K562 (cell line): Measurements from ENCODE around the gene USP16. TPM values are rescaled to one million over a fixed set of nuclear protein-coding genes. Genes with fewer than 3 reads are reported as not detected.

Experiments
- ATAC-seq: fragments of 200-7000 bp; cut with Tn5 transposase; 3 replicates; pipeline ENCODE4 v1.9.1; 2020; ENCODE audit warnings: moderate library complexity
- BruUV-seq: library from RNA; stranded (reverse); fragments of 400-500 nt; replicated peaks from 2 replicates; lab custom pipeline; 2021; lab: Mats Ljungman, UMichigan
- CTCF ChIA-PET: fragments of 300-600 bp; formaldehyde crosslinking; extraction: SDS; loops from one replicate; lab custom pipeline; 2021; ENCODE audit warnings: low intra/inter-chr PET ratio; lab: Yijun Ruan, JAX
- POLR2A ChIA-PET: fragments of 300-600, 350-650 bp; sonication (Branson Sonifier 250); formaldehyde crosslinking; extraction: SDS; loops from one replicate; lab custom pipeline; 2021; ENCODE audit warnings: antibody characterized with exemption, inconsistent platforms; lab: Yijun Ruan, JAX
- DNase-seq, 4 experiments: peaks; one replicate each; pipeline versions ENCODE4 v3.0.0 to v3.0.0-alpha.2; 2011 to 2018; ENCODE audit warnings: low spot score in 3 of 4, mixed read lengths in 3 of 4; ENCODE audit errors: extremely low read depth in 1 of 4
- FAIRE-seq: peaks from 2 replicates; lab custom pipeline; 2011; peaks lifted over from hg19 to GRCh38; lab: Jason Lieb, UNC
- H2AFZ ChIP-seq: 2 replicates; pipeline ENCODE4 v1.6.0; 2011; ENCODE audit warnings: low read depth, low read length, control low read depth, inconsistent platforms
- H3K27ac ChIP-seq: fragments of 200-600 bp; 3 replicates; pipeline ENCODE4 v1.8.0; 2011; ENCODE audit warnings: low read depth, mild to moderate bottlenecking, control low read depth, inconsistent platforms, low read length, moderate library complexity, mixed read lengths; ENCODE audit errors: extremely low read depth
- H3K27me3 ChIP-seq, 2 experiments: fragments of 300-600 bp in 1 of 2; 2 replicates in 1 of 2; 3 replicates in 1 of 2; pipeline versions ENCODE4 v1.6.0 to v1.8.0; 2011; ENCODE audit warnings: inconsistent platforms in 2 of 2, low read length in 2 of 2, mild to moderate bottlenecking in 1 of 2, mixed read lengths in 1 of 2, moderate library complexity in 1 of 2; ENCODE audit not compliant: control insufficient read depth in 2 of 2, insufficient read depth in 2 of 2
- H3K36me3 ChIP-seq: fragments of 300-600 bp; 3 replicates; pipeline ENCODE4 v1.8.0; 2011; ENCODE audit warnings: mild to moderate bottlenecking, low read length, inconsistent platforms; ENCODE audit not compliant: control insufficient read depth, insufficient read depth
- H3K4me1 ChIP-seq, 2 experiments: fragments of 200-600 bp in 1 of 2; replicated peaks in 1 of 2; 2 replicates in 1 of 2; 3 replicates in 1 of 2; pipeline versions ENCODE4 v1.5.1 to v1.8.0; 2011; ENCODE audit warnings: inconsistent platforms in 2 of 2, low read length in 2 of 2, mild to moderate bottlenecking in 1 of 2, mixed read lengths in 1 of 2, moderate library complexity in 1 of 2; ENCODE audit not compliant: control insufficient read depth in 2 of 2, insufficient read depth in 2 of 2
- H3K4me2 ChIP-seq: 2 replicates; pipeline ENCODE4 v1.6.1; 2011; ENCODE audit warnings: low read length, control low read depth, inconsistent platforms, mixed read lengths; ENCODE audit not compliant: insufficient read depth
- H3K4me3 ChIP-seq: fragments of 200-600 bp; sonication (generic), shearing (Covaris generic); 2 replicates; pipeline ENCODE4 v1.5.1; 2016; ENCODE audit warnings: control low read depth, inconsistent platforms
- H3K79me2 ChIP-seq: fragments of 200-600 bp; 3 replicates; pipeline ENCODE4 v1.8.0; 2011; ENCODE audit warnings: low read length, inconsistent platforms; ENCODE audit not compliant: control insufficient read depth, insufficient read depth
- H3K9ac ChIP-seq, 2 experiments: 2 replicates each; pipeline versions ENCODE4 v1.6.0 to v1.6.1; 2011; ENCODE audit warnings: low read depth in 2 of 2, low read length in 2 of 2, control low read depth in 1 of 2, inconsistent platforms in 1 of 2, mild to moderate bottlenecking in 1 of 2, mixed read lengths in 1 of 2; ENCODE audit not compliant: insufficient read depth in 1 of 2
- H3K9me1 ChIP-seq: one replicate; pipeline ENCODE4 v1.6.0; 2011; ENCODE audit warnings: inconsistent platforms, mild to moderate bottlenecking, low read length, moderate library complexity; ENCODE audit not compliant: control insufficient read depth, insufficient read depth
- H3K9me3 ChIP-seq: replicated peaks from 2 replicates; pipeline ENCODE4 v1.5.1; 2011; ENCODE audit warnings: low read depth, low read length, inconsistent platforms; ENCODE audit not compliant: control insufficient read depth, insufficient read depth
- H4K20me1 ChIP-seq: replicated peaks from 2 replicates; pipeline ENCODE4 v1.6.1; 2011; ENCODE audit warnings: low read length, inconsistent platforms, mixed read lengths; ENCODE audit not compliant: control insufficient read depth, insufficient read depth
- BCL6 ChIP-seq: fragments of 250-450 bp; sonication (Bioruptor Pico); IDR thresholded peaks from 2 replicates; pipeline ENCODE4 v1.4.0; 2020
- C11orf30 ChIP-seq: fragments of 450-650 bp; IDR thresholded peaks from 2 replicates; pipeline ENCODE4 v1.6.1; 2016; ENCODE audit warnings: low read depth, mild to moderate bottlenecking
- CUX1 ChIP-seq: fragments of 200-800 bp; sonication (Bioruptor generic); IDR thresholded peaks from 2 replicates; pipeline ENCODE4 v1.6.1; 2016; ENCODE audit warnings: missing genetic modification characterization, missing compliant biosample characterization
- GABPA ChIP-seq: fragments of 200-800 bp; sonication (Bioruptor generic); conservative IDR thresholded peaks from 2 replicates; pipeline ENCODE4 v1.6.1; 2016; ENCODE audit warnings: low read depth, missing genetic modification characterization, missing compliant biosample characterization
- IRF2 ChIP-seq: sonication (generic); formaldehyde crosslinking; IDR thresholded peaks from 2 replicates; pipeline ENCODE4 v1.8.1; 2022; ENCODE audit warnings: mild to moderate bottlenecking, missing genetic modification reagents
- KDM2B ChIP-seq: fragments of 250-450 bp; sonication (Bioruptor Pico); IDR thresholded peaks from 2 replicates; pipeline ENCODE4 v1.8.0; 2021; ENCODE audit warnings: mild to moderate bottlenecking, moderate library complexity
- MAFG ChIP-seq: fragments of 450-650 bp; conservative IDR thresholded peaks from 2 replicates; pipeline ENCODE4 v1.6.1; 2016; ENCODE audit warnings: missing genetic modification characterization, missing compliant biosample characterization
- PREB ChIP-seq: sonication (generic); formaldehyde crosslinking; IDR thresholded peaks from 2 replicates; pipeline ENCODE4 v1.8.1; 2023; ENCODE audit warnings: mild to moderate bottlenecking, missing genetic modification reagents
- ZKSCAN8 ChIP-seq: fragments of 200-800 bp; sonication (Bioruptor generic); IDR thresholded peaks from 2 replicates; pipeline ENCODE4 v1.6.1; 2016; ENCODE audit warnings: missing genetic modification characterization, missing compliant biosample characterization
- ZNF609 ChIP-seq: sonication (generic); formaldehyde crosslinking; IDR thresholded peaks from 2 replicates; pipeline ENCODE4 v1.8.1; 2023; ENCODE audit warnings: missing genetic modification reagents, mild to moderate bottlenecking, borderline replicate concordance
- WGBS: fragments of 100-300 bp; shearing (Covaris generic); methylation state at CpG from one replicate; pipeline ENCODE4 v1.1.6; 2016; ENCODE audit warnings: low coverage, mixed read lengths; ENCODE audit not compliant: insufficient coverage; ENCODE audit errors: missing lambda C conversion rate; 5-methylcytosine and 5-hydroxymethylcytosine counted together
- in situ Hi-C: fragments of 300-500 bp; cut with MboI; formaldehyde crosslinking; loops from 4 replicates; pipeline ENCODE4 v1.15.0; 2018; ENCODE audit warnings: inconsistent platforms, mixed read lengths
- intact Hi-C: fragments of 100-400 bp; cut with micrococcal nuclease; formaldehyde crosslinking; loops from 2 replicates; pipeline ENCODE4 v1.14.2; 2022
- polyA plus RNA-seq, 8 experiments: library from polyadenylated mRNA; depleted of rRNA in 4 of 8; stranded (reverse) in 5 of 8; unstranded in 3 of 8; fragments of >200 nt; fragmentation: Nextera tagmentation in 2 of 8; fragmentation: Illumina TruSeq in 1 of 8; extraction: Ambion mirVana in 2 of 8; extraction: Trizol in 1 of 8; gene quantifications; 2 replicates each; pipeline versions ENCODE4 v1.2.1 to v1.2.3, GENCODE V29; 2011 to 2014; ENCODE audit warnings: inconsistent platforms in 1 of 8, missing spikeins in 1 of 8
- total RNA-seq, 7 experiments: library from RNA; depleted of rRNA in 6 of 7; stranded (reverse); fragments of >200 nt in 6 of 7; fragmentation: Illumina TruSeq in 2 of 7; extraction: Trizol in 2 of 7; gene quantifications; 2 replicates each; pipeline versions ENCODE4 v1.2.1 to v1.2.3, GENCODE V29; 2011 to 2021; ENCODE audit warnings: low replicate concordance in 1 of 7

The USP16 gene
- total and polyA plus RNA-seq, 9 of the 15 experiments (the other 6 are each of a cell fraction or from before 2014, with no cell fraction given) = 38.4 to 90.9 (median 62.8) TPM

GRCh38 chr21:28975397-28975796, 49.1 kb upstream of the USP16 start (continued):
- no peak for TF ChIP-seq PREB (CRISPR knock-in tag)

GRCh38 chr21:28979092-28979491, 45.4 kb upstream of the USP16 start:
- FAIRE-seq (no peak), DNase-seq (no peak), ATAC-seq (no peak)
- CTCF ChIA-PET = no interaction called here
- BruUV-seq = no TSS peak
- intact Hi-C loops = no loop called here
- Histone ChIP-seq H2AFZ (no peak overlapping the region), H3K27me3 (no peaks in the 10 kb centered on the region), H3K9me1 (no peaks in the 10 kb centered on the region), H3K4me3 (no peak overlapping the region), H3K9ac (no peak overlapping the region), H3K4me1 (no peaks in the 10 kb centered on the region), H3K36me3 (peaks cover 87% of the 10 kb centered on the region), H3K27ac (no peak overlapping the region), H4K20me1 (no peaks in the 10 kb centered on the region), H3K79me2 (no peaks in the 10 kb centered on the region), H3K9me3 (no peaks in the 10 kb centered on the region), H3K4me2 (no peak overlapping the region)
- 100% methylated on average over 1 of the region's 1 CpG for WGBS
- in situ Hi-C loops = no loop called here
- POLR2A ChIA-PET = interaction anchor here (0.6 to 1.6 kb wide), 4 partner anchors 8 to 18 kb away, joined by 3 to 5 read pairs (median 4); partner anchors contain the start of gene LTN1
- TF ChIP-seq IRF2 (CRISPR knock-in tag) (no peak), ZNF609 (no peak), CUX1 (CRISPR knock-in tag) (no peak), MAFG (tag) (peak; percentile 46; the same call in 1 of the 2 replicates), ZKSCAN8 (no peak), GABPA (tag) (no peak), C11orf30 (peak; percentile 73), KDM2B (no peak), BCL6 (CRISPR knock-in tag) (no peak)
